HG03060 (cell line): Measurements from ENCODE around the gene KAT8.

Experiments
- ATAC-seq: cut with Tn5 transposase; IDR thresholded peaks from one replicate; pipeline ENCODE4 v1.9.1; 2021; ENCODE audit warnings: low read depth, moderate number of reproducible peaks; ENCODE audit not compliant: unreplicated experiment

The KAT8 gene

DNA sequence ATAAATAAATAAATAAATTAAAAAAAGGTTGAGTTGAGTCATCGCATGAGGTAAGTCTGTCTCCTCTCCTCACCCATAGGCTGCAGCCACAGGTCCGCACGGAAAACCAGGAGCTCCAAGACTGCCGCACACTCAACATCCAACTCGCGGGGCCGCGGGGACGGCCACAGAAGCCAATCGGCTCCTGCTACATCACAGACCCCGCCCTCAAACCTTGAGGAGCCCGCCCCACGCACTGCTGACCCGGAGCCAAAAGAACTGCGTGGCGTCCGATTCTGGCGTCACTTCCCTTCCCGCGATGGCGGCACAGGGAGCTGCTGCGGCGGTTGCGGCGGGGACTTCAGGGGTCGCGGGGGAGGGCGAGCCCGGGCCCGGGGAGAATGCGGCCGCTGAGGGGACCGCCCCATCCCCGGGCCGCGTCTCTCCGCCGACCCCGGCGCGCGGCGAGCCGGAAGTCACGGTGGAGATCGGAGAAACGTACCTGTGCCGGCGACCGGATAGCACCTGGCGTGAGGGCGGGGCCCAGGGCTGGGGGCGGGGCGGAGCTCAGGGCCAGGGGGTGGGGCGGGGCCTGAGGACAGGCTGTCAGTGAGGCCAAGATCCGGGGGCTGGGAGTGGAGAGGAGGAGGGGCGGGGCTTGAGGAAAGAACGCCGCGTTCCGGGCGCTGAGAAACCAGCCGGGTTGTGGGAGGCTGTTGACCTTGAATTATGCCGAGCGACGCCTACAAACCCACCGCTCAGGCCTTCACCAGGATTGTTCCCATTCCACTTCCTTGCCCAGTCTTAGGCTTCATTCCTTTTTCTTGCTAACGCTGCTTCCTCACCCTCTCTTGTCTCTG lies at the start of gene KAT8:
TSS of gene KAT8 (plus strand) at position 281 of the 839 bp plus-strand sequence. CDS start at position 299, 18 bp downstream.
- ATAC-seq, result peak; percentile 89

DNA sequence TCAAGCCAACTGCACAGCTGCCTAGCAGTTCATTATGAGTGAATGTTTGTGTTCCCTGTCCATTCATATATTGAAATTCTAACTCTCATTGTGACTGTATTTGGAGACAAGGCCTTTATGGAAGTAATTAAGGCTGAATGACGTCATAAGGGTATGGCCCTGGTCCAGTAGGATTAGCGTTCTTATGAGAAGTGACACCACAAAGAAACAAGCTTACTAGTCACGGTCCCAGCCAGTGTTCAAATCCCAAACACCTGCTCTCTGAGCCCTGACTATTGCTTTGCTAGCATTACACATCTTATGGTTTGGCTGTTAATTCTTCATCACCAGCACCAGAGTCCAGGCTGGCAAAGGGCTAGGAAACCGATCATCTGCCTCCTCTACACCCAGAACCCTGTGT lies 45.6 kb upstream of the KAT8 start:
- no peak for ATAC-seq

DNA sequence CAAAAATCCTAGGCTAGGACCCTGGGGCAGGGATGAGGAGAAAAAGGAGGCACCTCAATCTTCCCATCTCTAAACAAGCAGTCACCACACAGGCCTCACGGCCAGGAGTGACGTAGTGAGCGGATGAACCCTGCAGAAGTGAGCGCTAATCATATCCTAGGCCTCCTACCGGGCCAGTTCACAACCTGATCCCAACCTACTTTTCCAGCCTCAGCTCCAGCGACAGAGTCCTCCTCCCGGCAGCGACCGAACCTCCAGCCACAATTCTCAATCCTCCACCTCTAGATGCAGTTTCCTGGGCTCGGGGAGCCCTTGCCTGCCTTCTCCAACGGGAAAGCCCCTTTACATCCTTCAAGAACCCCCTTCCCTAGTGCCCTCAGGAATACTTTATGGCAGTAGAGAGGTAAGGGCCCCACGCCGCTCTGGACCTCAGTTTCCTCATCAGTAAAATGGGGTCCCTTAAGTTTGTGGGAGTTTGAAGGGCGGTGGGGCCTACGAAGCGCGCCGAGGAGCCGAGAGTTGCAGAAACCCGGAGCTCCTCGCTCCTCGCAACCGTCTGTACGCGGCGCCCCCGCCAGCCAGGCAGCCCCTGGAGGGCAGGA lies 44.8 kb upstream of the KAT8 start:
- ATAC-seq, result no peak

DNA sequence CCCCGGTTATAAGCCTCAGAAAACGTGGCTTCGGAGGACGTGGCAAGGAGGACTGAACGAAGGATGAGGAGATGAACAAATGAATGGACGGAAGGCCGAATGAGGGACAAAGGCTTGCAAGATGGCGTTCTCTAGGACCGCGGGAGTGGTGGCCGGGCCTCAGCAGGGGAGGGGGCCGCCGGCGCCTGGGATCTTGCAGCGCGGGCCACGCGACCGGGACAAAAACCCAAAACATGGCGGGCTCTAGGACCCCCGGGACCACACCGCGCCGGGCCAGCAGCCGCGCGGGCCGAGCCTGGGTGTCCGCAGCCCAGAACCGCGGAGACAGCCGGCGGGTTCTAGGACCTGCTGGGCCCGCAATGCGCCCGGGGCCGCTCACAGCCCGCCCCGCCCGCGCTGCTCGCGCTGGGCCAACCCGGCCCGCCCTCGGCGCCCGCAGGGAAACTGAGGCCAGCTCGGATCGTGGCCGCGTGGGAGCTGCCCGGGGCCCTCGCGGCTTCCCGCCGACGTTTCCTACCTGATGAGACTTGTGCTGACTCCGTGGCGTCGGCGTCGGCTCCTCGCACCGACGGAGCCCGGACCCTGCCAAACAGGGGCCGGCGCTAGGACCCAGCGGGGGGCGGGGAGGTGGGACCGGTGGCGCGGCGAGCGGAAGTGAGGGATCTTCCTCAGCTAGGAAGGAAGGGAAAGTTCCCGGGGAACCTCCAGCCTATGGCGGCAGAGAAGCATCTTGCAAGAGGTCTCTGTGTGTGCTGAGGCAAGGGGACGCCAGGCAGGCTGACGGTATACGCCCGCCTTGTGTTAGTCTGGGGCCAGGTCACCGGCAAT lies 44.1 kb upstream of the KAT8 start:
- peak; percentile 31 for ATAC-seq

DNA sequence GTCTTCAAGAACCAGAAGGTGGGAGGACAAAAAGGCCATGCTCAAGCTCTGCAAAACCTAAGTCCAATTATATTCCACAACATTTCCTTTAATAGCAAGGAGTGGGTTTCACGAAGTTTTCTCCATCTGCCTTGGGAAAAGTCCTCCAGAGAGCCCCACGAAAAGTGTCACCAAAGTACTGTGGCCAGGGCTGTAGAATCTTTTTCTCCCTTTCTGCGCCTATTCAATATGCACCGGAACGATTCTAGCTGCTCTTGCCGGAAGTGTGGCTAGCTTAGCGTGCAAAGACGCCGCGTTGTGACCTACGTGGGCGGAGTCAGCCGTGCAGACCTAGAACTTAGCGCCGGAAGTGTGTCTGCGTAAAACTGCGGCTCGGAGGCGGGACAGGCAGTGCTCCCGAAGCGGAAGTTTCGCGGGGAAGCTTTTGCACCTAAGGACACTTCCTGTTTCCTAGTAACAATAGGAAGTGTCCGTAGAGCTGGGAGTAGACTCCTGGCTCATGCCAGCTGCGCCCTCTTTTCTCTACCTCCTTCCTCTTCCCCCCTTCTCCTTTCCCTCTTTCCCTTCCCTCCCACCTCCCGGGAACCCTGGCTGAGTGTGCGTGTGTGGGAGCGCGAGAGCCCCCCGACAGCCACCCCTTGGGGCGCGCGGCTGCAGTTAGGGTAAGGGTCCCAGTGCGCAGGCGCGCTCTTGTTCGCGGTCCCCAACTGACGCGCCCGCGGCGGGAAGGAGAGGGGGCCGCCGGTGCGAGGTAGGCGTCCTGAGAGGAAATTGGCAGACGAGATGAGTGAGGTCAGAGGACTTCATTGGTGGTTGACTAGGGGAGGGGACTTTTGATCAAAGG lies 43.3 kb upstream of the KAT8 start, which contains the start of the genes ZNF646 and ZNF668:
TSS of gene ZNF646 (plus strand) at position 453 of the 844 bp plus-strand sequence. CDS start 1,903 bp downstream, outside the sequence.
TSS of gene ZNF668 (minus strand) at position 271 of the 844 bp plus-strand sequence. CDS start 9,781 bp downstream, outside the sequence.
- ATAC-seq, result peak; percentile 53

DNA sequence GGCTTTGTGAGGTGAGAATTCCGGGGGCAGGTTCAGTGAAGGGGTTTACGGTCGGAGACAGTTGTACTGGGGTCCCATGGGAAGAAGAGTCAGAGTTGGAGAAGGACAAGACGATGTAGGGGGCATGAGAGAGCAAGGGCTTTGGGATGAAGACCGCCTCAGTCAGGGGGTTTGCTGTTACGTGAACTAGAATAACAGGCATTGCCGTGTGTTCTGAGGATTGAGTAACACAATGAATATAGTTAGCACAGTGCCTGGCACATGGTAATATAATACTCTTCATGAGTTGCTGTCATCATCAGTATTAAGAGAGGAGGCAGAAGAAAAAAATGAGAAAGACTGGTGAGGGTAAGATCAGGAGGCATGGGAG lies 42.7 kb upstream of the KAT8 start:
- ATAC-seq, result no peak

DNA sequence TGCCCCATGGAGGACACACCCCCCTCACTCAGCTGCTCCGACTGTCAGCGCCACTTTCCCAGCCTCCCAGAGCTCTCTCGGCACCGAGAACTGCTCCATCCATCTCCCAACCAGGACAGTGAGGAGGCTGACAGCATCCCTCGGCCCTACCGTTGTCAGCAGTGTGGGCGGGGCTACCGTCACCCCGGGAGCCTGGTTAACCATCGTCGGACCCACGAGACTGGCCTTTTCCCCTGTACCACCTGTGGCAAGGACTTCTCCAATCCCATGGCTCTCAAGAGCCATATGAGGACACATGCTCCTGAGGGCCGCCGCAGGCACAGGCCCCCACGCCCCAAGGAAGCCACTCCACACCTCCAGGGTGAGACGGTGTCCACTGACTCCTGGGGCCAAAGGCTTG lies 41.1 kb upstream of the KAT8 start:
- no peak for ATAC-seq

DNA sequence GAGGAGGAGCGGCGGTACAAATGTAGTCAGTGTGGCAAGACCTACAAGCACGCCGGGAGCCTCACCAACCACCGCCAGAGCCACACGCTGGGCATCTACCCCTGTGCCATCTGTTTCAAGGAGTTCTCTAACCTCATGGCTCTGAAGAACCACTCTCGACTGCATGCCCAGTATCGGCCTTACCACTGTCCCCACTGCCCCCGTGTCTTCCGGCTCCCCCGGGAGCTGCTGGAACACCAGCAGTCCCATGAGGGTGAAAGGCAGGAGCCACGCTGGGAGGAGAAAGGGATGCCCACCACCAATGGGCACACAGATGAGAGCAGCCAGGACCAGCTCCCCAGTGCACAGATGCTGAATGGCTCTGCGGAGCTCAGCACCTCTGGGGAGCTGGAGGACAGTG lies 40.4 kb upstream of the KAT8 start:
- ATAC-seq, result no peak

DNA sequence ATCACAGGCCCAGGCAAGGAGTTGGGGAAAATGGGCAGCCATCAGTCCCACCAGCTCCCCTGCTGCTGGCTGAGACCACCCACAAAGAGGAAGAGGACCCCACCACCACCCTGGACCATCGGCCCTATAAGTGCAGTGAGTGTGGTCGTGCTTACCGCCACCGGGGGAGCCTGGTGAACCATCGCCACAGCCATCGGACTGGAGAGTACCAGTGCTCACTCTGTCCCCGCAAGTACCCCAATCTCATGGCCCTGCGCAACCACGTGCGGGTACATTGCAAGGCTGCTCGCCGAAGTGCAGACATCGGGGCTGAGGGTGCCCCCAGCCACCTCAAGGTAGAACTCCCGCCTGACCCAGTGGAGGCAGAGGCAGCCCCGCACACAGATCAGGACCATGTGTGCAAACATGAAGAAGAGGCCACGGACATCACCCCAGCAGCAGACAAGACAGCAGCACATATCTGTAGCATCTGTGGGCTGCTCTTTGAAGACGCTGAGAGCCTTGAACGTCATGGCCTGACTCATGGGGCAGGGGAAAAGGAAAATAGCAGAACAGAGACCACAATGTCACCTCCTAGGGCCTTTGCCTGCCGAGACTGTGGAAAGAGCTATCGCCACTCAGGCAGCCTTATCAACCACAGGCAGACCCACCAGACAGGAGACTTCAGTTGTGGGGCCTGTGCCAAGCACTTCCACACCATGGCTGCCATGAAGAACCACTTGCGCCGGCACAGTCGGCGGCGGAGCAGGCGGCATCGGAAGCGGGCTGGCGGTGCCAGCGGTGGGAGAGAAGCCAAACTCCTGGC lies 39.7 kb upstream of the KAT8 start:
- no peak for ATAC-seq

DNA sequence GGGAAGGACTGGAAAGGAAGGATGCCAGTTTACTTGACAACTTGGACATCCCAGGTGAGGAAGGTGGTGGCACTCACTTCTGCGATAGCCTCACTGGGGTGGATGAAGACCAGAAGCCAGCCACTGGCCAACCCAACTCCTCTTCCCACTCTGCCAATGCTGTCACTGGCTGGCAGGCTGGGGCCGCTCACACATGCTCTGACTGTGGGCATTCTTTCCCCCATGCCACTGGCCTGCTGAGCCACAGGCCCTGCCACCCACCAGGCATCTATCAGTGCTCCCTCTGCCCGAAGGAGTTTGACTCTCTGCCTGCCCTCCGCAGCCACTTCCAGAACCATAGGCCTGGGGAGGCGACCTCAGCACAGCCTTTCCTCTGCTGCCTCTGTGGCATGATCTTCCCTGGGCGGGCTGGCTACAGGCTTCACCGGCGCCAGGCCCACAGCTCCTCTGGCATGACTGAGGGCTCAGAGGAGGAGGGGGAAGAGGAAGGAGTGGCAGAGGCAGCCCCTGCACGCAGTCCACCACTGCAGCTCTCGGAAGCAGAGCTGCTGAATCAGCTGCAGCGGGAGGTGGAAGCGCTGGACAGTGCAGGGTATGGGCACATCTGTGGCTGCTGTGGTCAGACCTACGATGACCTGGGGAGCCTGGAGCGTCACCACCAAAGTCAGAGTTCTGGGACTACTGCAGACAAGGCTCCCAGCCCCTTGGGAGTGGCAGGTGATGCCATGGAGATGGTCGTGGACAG lies 38.7 kb upstream of the KAT8 start:
- ATAC-seq, result no peak

DNA sequence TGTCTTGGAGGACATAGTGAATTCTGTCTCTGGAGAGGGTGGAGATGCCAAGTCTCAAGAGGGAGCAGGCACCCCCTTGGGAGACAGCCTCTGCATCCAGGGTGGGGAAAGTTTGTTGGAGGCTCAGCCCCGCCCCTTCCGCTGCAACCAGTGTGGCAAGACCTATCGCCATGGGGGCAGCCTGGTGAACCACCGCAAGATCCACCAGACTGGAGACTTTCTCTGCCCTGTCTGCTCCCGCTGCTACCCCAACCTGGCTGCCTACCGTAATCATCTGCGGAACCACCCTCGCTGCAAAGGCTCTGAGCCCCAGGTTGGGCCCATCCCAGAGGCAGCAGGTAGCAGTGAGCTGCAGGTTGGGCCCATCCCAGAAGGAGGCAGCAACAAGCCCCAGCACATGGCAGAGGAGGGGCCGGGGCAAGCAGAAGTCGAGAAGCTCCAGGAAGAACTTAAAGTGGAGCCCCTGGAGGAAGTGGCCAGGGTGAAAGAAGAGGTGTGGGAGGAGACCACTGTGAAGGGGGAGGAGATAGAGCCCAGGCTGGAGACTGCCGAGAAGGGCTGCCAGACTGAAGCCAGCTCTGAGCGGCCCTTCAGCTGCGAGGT lies 38.0 kb upstream of the KAT8 start:
- ATAC-seq, result no peak

DNA sequence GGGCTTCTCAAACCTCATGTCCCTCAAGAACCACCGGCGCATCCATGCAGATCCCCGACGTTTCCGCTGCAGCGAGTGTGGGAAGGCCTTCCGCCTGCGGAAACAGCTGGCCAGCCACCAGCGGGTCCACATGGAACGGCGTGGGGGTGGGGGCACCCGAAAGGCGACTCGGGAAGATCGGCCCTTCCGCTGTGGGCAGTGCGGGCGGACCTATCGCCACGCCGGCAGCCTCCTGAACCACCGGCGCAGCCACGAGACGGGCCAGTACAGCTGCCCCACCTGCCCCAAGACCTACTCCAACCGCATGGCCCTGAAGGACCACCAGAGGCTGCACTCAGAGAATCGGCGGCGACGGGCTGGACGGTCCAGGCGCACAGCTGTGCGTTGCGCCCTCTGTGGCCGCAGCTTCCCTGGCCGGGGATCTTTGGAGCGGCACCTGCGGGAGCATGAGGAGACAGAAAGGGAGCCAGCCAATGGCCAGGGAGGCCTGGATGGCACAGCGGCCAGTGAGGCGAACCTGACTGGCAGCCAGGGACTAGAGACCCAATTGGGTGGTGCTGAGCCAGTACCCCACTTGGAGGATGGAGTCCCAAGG lies 37.3 kb upstream of the KAT8 start:
- ATAC-seq, result no peak

DNA sequence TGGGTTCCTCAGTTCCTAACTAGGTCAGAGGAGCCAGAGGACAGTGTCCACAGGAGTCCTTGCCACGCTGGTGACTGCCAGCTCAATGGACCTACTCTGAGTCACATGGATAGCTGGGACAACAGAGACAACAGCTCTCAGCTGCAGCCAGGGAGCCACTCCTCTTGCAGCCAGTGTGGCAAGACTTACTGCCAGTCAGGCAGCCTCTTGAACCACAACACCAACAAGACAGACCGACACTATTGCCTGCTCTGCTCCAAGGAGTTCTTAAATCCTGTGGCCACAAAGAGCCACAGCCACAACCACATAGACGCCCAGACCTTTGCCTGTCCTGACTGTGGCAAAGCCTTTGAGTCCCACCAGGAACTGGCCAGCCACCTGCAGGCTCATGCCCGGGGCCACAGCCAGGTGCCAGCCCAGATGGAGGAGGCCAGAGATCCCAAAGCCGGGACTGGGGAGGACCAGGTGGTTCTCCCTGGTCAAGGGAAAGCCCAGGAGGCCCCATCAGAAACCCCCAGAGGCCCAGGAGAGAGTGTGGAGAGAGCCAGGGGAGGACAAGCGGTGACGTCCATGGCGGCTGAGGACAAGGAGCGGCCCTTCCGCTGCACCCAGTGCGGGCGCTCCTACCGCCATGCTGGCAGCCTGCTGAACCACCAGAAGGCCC lies 36.6 kb upstream of the KAT8 start:
- ATAC-seq, result no peak

DNA sequence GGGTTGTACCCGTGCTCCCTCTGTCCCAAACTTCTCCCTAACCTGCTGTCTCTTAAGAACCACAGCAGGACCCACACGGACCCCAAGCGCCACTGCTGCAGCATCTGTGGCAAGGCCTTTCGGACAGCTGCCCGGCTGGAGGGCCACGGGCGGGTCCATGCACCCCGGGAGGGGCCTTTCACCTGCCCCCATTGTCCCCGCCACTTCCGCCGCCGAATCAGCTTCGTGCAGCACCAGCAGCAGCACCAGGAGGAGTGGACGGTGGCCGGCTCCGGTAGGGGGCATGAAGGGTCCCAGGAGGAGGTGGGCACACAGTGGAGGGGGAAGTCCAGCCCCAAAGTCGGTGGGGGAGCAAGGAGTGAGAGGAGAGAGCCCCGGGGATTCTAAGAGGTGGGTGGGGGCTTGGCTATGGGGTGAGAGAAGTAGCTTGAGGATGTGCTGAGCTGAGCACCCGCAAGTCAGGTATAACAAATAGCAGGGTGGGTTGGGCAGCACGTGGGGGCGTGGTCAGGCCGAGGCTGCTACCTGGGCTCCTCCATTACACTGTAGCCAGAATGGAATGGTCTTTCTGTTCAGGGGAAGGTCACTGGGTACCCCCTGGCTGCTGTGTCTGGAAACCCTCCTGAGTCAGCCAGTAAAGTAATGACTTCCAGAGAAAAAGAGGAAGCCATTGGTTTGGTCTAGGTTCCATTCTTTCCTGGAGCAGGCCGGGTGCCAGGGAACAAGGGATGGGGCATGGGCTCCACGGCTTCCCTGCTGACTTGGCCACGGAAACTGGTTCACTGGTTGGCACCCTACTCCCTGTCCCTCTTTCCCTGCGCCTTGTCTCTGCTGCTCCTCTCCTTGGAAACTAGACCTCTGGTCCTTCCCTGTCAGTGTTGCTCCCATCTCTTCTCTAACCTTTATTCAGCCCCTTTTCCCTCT lies 35.8 kb upstream of the KAT8 start:
- no peak for ATAC-seq

DNA sequence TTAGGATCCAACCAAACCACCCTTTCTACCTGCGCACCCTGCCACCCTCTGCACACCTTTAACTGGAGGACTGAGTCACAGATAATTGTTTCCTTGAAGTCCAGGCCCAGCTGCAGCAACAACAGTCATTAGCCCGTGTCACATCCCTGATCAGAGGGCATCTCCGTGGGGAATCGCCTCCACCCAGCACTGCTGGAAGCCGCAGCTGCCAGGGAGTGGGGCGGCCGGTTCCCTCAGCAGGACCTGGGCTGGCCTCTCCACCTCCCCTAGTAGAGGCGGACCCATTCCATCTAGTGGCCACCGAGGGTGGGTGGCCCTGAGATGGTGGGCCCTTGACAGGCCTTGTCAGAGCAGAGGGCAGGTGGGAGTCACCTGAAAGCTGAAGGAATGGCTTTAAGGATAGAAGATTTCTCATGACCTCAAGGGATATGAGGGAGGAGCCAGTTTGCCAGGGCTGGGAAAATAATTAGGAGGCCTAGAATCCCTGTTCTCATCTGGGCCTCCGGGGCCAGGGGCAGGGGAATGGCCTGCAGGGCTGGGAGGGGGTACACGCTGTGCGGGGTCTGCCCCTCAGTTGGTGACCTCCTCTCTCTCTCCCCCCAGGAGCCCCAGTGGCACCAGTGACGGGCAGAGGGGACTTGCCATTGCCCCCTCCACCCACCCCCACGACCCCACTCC lies 35.0 kb upstream of the KAT8 start:
- ATAC-seq, result no peak

DNA sequence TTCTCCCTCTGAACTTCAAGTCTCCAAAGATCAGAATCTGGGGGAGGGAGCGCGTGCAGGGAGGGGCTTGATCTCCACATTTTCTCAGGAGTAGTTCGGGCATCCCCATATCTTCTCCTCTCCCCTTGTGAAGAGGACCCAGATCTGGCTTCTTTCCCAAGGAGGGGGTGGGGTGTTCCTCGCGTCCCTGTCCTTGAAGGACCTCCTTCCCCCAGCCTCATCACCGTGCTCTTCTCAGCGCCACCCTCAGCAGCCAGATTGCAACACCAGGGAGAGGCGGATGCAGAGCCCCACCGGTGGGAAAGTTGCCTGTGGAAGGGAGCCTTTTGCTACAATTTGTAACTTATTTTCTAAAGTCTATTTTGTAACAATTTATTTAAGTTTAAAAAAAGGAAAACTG lies 34.4 kb upstream of the KAT8 start:
- ATAC-seq, result no peak
